GM19455 (cell line): Measurements from ENCODE around the gene HYI.

Experiments
- ATAC-seq: cut with Tn5 transposase; IDR thresholded peaks from one replicate; pipeline ENCODE4 v1.9.1; 2021; ENCODE audit not compliant: unreplicated experiment

HYI gene

DNA sequence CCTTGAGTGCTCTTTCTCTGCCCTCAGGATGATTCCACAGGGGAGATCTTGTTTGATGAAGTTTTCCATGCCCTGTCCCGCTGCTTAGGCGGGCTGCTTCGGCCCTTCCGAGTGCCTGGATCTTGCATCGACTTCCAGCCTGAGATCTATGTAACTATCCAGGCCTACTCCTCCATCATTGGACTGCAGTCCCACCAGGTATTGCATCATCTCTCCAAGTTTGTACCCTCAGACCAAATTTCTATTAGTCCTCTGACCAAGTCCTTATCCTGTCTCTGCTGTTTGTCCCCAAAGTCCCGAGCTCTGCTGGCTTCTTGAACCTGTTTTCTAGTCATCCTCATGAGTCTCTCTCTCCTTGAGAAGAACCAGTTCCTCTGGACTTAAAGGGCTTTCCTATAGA, 49.4 kb downstream of the HYI start:
- no peak for ATAC-seq

- no peak for ATAC-seq
Measured at GRCh38 chr1:43402089-43402865, 51.5 kb downstream of the HYI start.
